GM13977 (cell line): ENCODE measurements around the gene RNU7-1.

Source experiments
- DNase-seq: peaks from one replicate; pipeline ENCODE4 v3.0.0; 2012; ENCODE audit warnings: low spot score
- CTCF ChIP-seq: IDR thresholded peaks from 2 replicates; pipeline ENCODE4 v1.5.1; 2012; ENCODE audit warnings: mild to moderate bottlenecking, control low read depth; ENCODE audit not compliant: insufficient read depth; ENCODE audit errors: extremely low read depth, missing control alignments
- in situ Hi-C: fragments of 300-500 bp; cut with MboI; formaldehyde crosslinking; loops from one replicate; pipeline ENCODE4 v1.12.0; 2022; ENCODE audit warnings: low sequenced_read_pairs, low pct_unique_long_range_greater_than_20kb, mixed read lengths, inconsistent platforms; ENCODE audit not compliant: unreplicated experiment

Gene RNU7-1

GRCh38 chr12:6980075-6980474, 36.5 kb downstream of the RNU7-1 start:
- in situ Hi-C loops: no loop called here
- TF ChIP-seq CTCF: no peak
- no peak for DNase-seq

- no peak for DNase-seq
- in situ Hi-C loops: no loop called here
- no peak for TF ChIP-seq CTCF
These were observed 37.1 kb downstream of the RNU7-1 start for GRCh38 chr12:6980740-6981139.

GRCh38 chr12:6981152-6982052, 37.8 kb downstream of the RNU7-1 start:
- in situ Hi-C loops: no loop called here
- TF ChIP-seq CTCF: no peak
- no peak for DNase-seq

GRCh38 chr12:6982532-6982931, 38.9 kb downstream of the RNU7-1 start:
- TF ChIP-seq CTCF: no peak
- in situ Hi-C loops: no loop called here
- DNase-seq: no peak

- in situ Hi-C loops: no loop called here
- no peak for DNase-seq
- no peak for TF ChIP-seq CTCF
These were observed 44.4 kb downstream of the RNU7-1 start for GRCh38 chr12:6987956-6988553.
